Activated gamma-delta T cell treated with anti-CD3 and anti-CD28 coated beads, Interleukin-2, amount 50 U/mL, for 16 hours (primary cell): ENCODE results near the gene STIL.

Experiments used
- DNase-seq: peaks from one replicate; pipeline ENCODE4 v3.0.0-alpha.2; 2020; ENCODE audit warnings: low read depth

STIL gene

GRCh38 chr1:47235241-47235681 lies 78.7 kb downstream of the STIL start:
- DNase-seq, result no peak

GRCh38 chr1:47233186-47233585 lies 80.8 kb downstream of the STIL start:
- DNase-seq, result no peak

GRCh38 chr1:47232187-47232874 lies 81.6 kb downstream of the STIL start, which contains the start of gene TAL1:
Gene TAL1, minus strand, starts transcription at chr1:47232225. Its CDS starts 6,337 bp downstream, at chr1:47225888.
- no peak for DNase-seq

GRCh38 chr1:47231301-47232186 lies 82.4 kb downstream of the STIL start:
- no peak for DNase-seq

- DNase-seq, result no peak
Measured at GRCh38 chr1:47230692-47231300, 83.2 kb downstream of the STIL start.

GRCh38 chr1:47229886-47230691 lies 83.9 kb downstream of the STIL start:
- DNase-seq, result no peak

- DNase-seq, result no peak
Measured at GRCh38 chr1:47229031-47229885, 84.7 kb downstream of the STIL start.

GRCh38 chr1:47228644-47229030 lies 85.3 kb downstream of the STIL start:
- DNase-seq, result no peak

GRCh38 chr1:47227341-47228232 lies 86.4 kb downstream of the STIL start:
- DNase-seq, result no peak

- no peak for DNase-seq
Measured at GRCh38 chr1:47226839-47227215, 87.1 kb downstream of the STIL start.

GRCh38 chr1:47226121-47226838 lies 87.7 kb downstream of the STIL start:
- DNase-seq, result no peak

- no peak for DNase-seq
Measured at GRCh38 chr1:47225430-47226100, 88.4 kb downstream of the STIL start.

- no peak for DNase-seq
Measured at GRCh38 chr1:47224676-47225399, 89.1 kb downstream of the STIL start.

- no peak for DNase-seq
Measured at GRCh38 chr1:47223921-47224675, 89.8 kb downstream of the STIL start.

GRCh38 chr1:47223174-47223920 lies 90.6 kb downstream of the STIL start:
- no peak for DNase-seq

- DNase-seq, result no peak
Measured at GRCh38 chr1:47222476-47222875, 91.5 kb downstream of the STIL start.
